K562 (cell line): ENCODE measurements around the gene B9D2. TPM values are rescaled to one million over a fixed set of nuclear protein-coding genes. Genes with fewer than 3 reads are reported as not detected.
"Not testable (repeated sequence)": the region's sequence is repeated elsewhere in the genome, so short reads cannot be mapped to it uniquely, and the experiment has no call there.

Experiments
- ATAC-seq: fragments of 200-7000 bp; cut with Tn5 transposase; 3 replicates; pipeline ENCODE4 v1.9.1; 2020; ENCODE audit warnings: moderate library complexity
- BruUV-seq: library from RNA; stranded (reverse); fragments of 400-500 nt; replicated peaks from 2 replicates; lab custom pipeline; 2021; lab: Mats Ljungman, UMichigan
- CTCF ChIA-PET: fragments of 300-600 bp; formaldehyde crosslinking; extraction: SDS; loops from one replicate; lab custom pipeline; 2021; ENCODE audit warnings: low intra/inter-chr PET ratio; lab: Yijun Ruan, JAX
- POLR2A ChIA-PET: fragments of 300-600, 350-650 bp; sonication (Branson Sonifier 250); formaldehyde crosslinking; extraction: SDS; loops from one replicate; lab custom pipeline; 2021; ENCODE audit warnings: antibody characterized with exemption, inconsistent platforms; lab: Yijun Ruan, JAX
- DNase-seq, 4 experiments: peaks; one replicate each; pipeline versions ENCODE4 v3.0.0 to v3.0.0-alpha.2; 2011 to 2018; ENCODE audit warnings: low spot score in 3 of 4, mixed read lengths in 3 of 4; ENCODE audit errors: extremely low read depth in 1 of 4
- FAIRE-seq: peaks from 2 replicates; lab custom pipeline; 2011; peaks lifted over from hg19 to GRCh38; lab: Jason Lieb, UNC
- H2AFZ ChIP-seq: 2 replicates; pipeline ENCODE4 v1.6.0; 2011; ENCODE audit warnings: low read depth, low read length, control low read depth, inconsistent platforms
- H3K27ac ChIP-seq: fragments of 200-600 bp; 3 replicates; pipeline ENCODE4 v1.8.0; 2011; ENCODE audit warnings: low read depth, mild to moderate bottlenecking, control low read depth, inconsistent platforms, low read length, moderate library complexity, mixed read lengths; ENCODE audit errors: extremely low read depth
- H3K27me3 ChIP-seq, 2 experiments: fragments of 300-600 bp in 1 of 2; 2 replicates in 1 of 2; 3 replicates in 1 of 2; pipeline versions ENCODE4 v1.6.0 to v1.8.0; 2011; ENCODE audit warnings: inconsistent platforms in 2 of 2, low read length in 2 of 2, mild to moderate bottlenecking in 1 of 2, mixed read lengths in 1 of 2, moderate library complexity in 1 of 2; ENCODE audit not compliant: control insufficient read depth in 2 of 2, insufficient read depth in 2 of 2
- H3K36me3 ChIP-seq: fragments of 300-600 bp; 3 replicates; pipeline ENCODE4 v1.8.0; 2011; ENCODE audit warnings: mild to moderate bottlenecking, low read length, inconsistent platforms; ENCODE audit not compliant: control insufficient read depth, insufficient read depth
- H3K4me1 ChIP-seq, 2 experiments: fragments of 200-600 bp in 1 of 2; replicated peaks in 1 of 2; 2 replicates in 1 of 2; 3 replicates in 1 of 2; pipeline versions ENCODE4 v1.5.1 to v1.8.0; 2011; ENCODE audit warnings: inconsistent platforms in 2 of 2, low read length in 2 of 2, mild to moderate bottlenecking in 1 of 2, mixed read lengths in 1 of 2, moderate library complexity in 1 of 2; ENCODE audit not compliant: control insufficient read depth in 2 of 2, insufficient read depth in 2 of 2
- H3K4me2 ChIP-seq: 2 replicates; pipeline ENCODE4 v1.6.1; 2011; ENCODE audit warnings: low read length, control low read depth, inconsistent platforms, mixed read lengths; ENCODE audit not compliant: insufficient read depth
- H3K4me3 ChIP-seq: fragments of 200-600 bp; sonication (generic), shearing (Covaris generic); 2 replicates; pipeline ENCODE4 v1.5.1; 2016; ENCODE audit warnings: control low read depth, inconsistent platforms
- H3K79me2 ChIP-seq: fragments of 200-600 bp; 3 replicates; pipeline ENCODE4 v1.8.0; 2011; ENCODE audit warnings: low read length, inconsistent platforms; ENCODE audit not compliant: control insufficient read depth, insufficient read depth
- H3K9ac ChIP-seq, 2 experiments: 2 replicates each; pipeline versions ENCODE4 v1.6.0 to v1.6.1; 2011; ENCODE audit warnings: low read depth in 2 of 2, low read length in 2 of 2, control low read depth in 1 of 2, inconsistent platforms in 1 of 2, mild to moderate bottlenecking in 1 of 2, mixed read lengths in 1 of 2; ENCODE audit not compliant: insufficient read depth in 1 of 2
- H3K9me1 ChIP-seq: one replicate; pipeline ENCODE4 v1.6.0; 2011; ENCODE audit warnings: inconsistent platforms, mild to moderate bottlenecking, low read length, moderate library complexity; ENCODE audit not compliant: control insufficient read depth, insufficient read depth
- H3K9me3 ChIP-seq: replicated peaks from 2 replicates; pipeline ENCODE4 v1.5.1; 2011; ENCODE audit warnings: low read depth, low read length, inconsistent platforms; ENCODE audit not compliant: control insufficient read depth, insufficient read depth
- H4K20me1 ChIP-seq: replicated peaks from 2 replicates; pipeline ENCODE4 v1.6.1; 2011; ENCODE audit warnings: low read length, inconsistent platforms, mixed read lengths; ENCODE audit not compliant: control insufficient read depth, insufficient read depth
- CTBP1 ChIP-seq: fragments of 450-650 bp; IDR thresholded peaks from 2 replicates; pipeline ENCODE4 v1.6.1; 2016; ENCODE audit warnings: borderline replicate concordance
- DPF2 ChIP-seq: fragments of 450-650 bp; IDR thresholded peaks from 2 replicates; pipeline ENCODE4 v1.6.1; 2016
- FOSL1 ChIP-seq: fragments of 200-800 bp; sonication (Bioruptor generic); conservative IDR thresholded peaks from 2 replicates; pipeline ENCODE4 v1.6.1; 2016; ENCODE audit warnings: missing genetic modification characterization, missing compliant biosample characterization
- JUN ChIP-seq, 2 experiments: sonication (generic) in 1 of 2; formaldehyde crosslinking in 1 of 2; IDR thresholded peaks; 2 replicates each; pipeline versions ENCODE4 v1.6.1 to v1.8.0; 2012 to 2022; ENCODE audit warnings: borderline replicate concordance in 2 of 2, mild to moderate bottlenecking in 2 of 2, improper control_type of control experiment in 1 of 2, low read depth in 1 of 2, low read length in 1 of 2, missing genetic modification reagents in 1 of 2
- JUND ChIP-seq, 2 experiments: IDR thresholded peaks; 2 replicates in 1 of 2; 3 replicates in 1 of 2; pipeline ENCODE4 v1.6.1; 2011; ENCODE audit warnings: borderline replicate concordance in 2 of 2, low read depth in 2 of 2, low read length in 2 of 2, improper control_type of control experiment in 1 of 2, missing biosample characterization in 1 of 2, missing genetic modification characterization in 1 of 2, missing genetic modification reagents in 1 of 2
- L3MBTL2 ChIP-seq: fragments of 450-650 bp; IDR thresholded peaks from 2 replicates; pipeline ENCODE4 v1.6.1; 2016; ENCODE audit warnings: mild to moderate bottlenecking, moderate library complexity
- PHF8 ChIP-seq: fragments of 200-600 bp; sonication (generic); IDR thresholded peaks from 2 replicates; pipeline ENCODE4 v1.6.1; 2012; ENCODE audit warnings: mixed run types, mild to moderate bottlenecking, inconsistent platforms, low read length, moderate library complexity, borderline replicate concordance
- RFX1 ChIP-seq: fragments of 450-650 bp; IDR thresholded peaks from 2 replicates; pipeline ENCODE4 v1.6.1; 2016; ENCODE audit warnings: mild to moderate bottlenecking, moderate library complexity
- SMARCE1 ChIP-seq: fragments of 450-650 bp; IDR thresholded peaks from 2 replicates; pipeline ENCODE4 v1.7.1; 2016; ENCODE audit warnings: mild to moderate bottlenecking
- TEAD1 ChIP-seq, 2 experiments: fragments of 450-650 bp in 1 of 2; sonication (generic) in 1 of 2; formaldehyde crosslinking; IDR thresholded peaks; 2 replicates each; pipeline versions ENCODE4 v1.4.0 to v1.8.0; 2020 to 2022; ENCODE audit warnings: mild to moderate bottlenecking in 2 of 2, missing genetic modification reagents in 1 of 2
- ZEB2 ChIP-seq: fragments of 450-650 bp; IDR thresholded peaks from 2 replicates; pipeline ENCODE4 v1.6.1; 2016
- ZNF384 ChIP-seq: IDR thresholded peaks from 2 replicates; pipeline ENCODE4 v1.6.1; 2012; ENCODE audit warnings: low read depth, low read length, improper control_type of control experiment
- WGBS: fragments of 100-300 bp; shearing (Covaris generic); methylation state at CpG from one replicate; pipeline ENCODE4 v1.1.6; 2016; ENCODE audit warnings: low coverage, mixed read lengths; ENCODE audit not compliant: insufficient coverage; ENCODE audit errors: missing lambda C conversion rate; 5-methylcytosine and 5-hydroxymethylcytosine counted together
- in situ Hi-C: fragments of 300-500 bp; cut with MboI; formaldehyde crosslinking; loops from 4 replicates; pipeline ENCODE4 v1.15.0; 2018; ENCODE audit warnings: inconsistent platforms, mixed read lengths
- intact Hi-C: fragments of 100-400 bp; cut with micrococcal nuclease; formaldehyde crosslinking; loops from 2 replicates; pipeline ENCODE4 v1.14.2; 2022
- polyA plus RNA-seq, 8 experiments: library from polyadenylated mRNA; depleted of rRNA in 4 of 8; stranded (reverse) in 5 of 8; unstranded in 3 of 8; fragments of >200 nt; fragmentation: Nextera tagmentation in 2 of 8; fragmentation: Illumina TruSeq in 1 of 8; extraction: Ambion mirVana in 2 of 8; extraction: Trizol in 1 of 8; gene quantifications; 2 replicates each; pipeline versions ENCODE4 v1.2.1 to v1.2.3, GENCODE V29; 2011 to 2014; ENCODE audit warnings: inconsistent platforms in 1 of 8, missing spikeins in 1 of 8
- total RNA-seq, 7 experiments: library from RNA; depleted of rRNA in 6 of 7; stranded (reverse); fragments of >200 nt in 6 of 7; fragmentation: Illumina TruSeq in 2 of 7; extraction: Trizol in 2 of 7; gene quantifications; 2 replicates each; pipeline versions ENCODE4 v1.2.1 to v1.2.3, GENCODE V29; 2011 to 2021; ENCODE audit warnings: low replicate concordance in 1 of 7
- TF ChIP-seq, protein P1 (sequence below), 2 experiments: fragments of 450-650 bp in 1 of 2; sonication (generic) in 1 of 2; formaldehyde crosslinking in 1 of 2; IDR thresholded peaks in 1 of 2; conservative IDR thresholded peaks in 1 of 2; 2 replicates each; pipeline versions ENCODE4 v1.6.1 to v1.8.1; 2016 to 2023; ENCODE audit warnings: mild to moderate bottlenecking in 2 of 2, moderate library complexity in 2 of 2, inconsistent platforms in 1 of 2, missing genetic modification reagents in 1 of 2
- TF ChIP-seq, protein P2 (sequence below): fragments of 250-450 bp; sonication (Bioruptor Pico); IDR thresholded peaks from 2 replicates; pipeline ENCODE4 v1.9.0; 2021; ENCODE audit warnings: mild to moderate bottlenecking

The B9D2 gene
- total and polyA plus RNA-seq, 9 of the 15 experiments (the other 6 are each of a cell fraction or from before 2014, with no cell fraction given), result 0.83 to 6.9 (median 2.8) TPM

DNA sequence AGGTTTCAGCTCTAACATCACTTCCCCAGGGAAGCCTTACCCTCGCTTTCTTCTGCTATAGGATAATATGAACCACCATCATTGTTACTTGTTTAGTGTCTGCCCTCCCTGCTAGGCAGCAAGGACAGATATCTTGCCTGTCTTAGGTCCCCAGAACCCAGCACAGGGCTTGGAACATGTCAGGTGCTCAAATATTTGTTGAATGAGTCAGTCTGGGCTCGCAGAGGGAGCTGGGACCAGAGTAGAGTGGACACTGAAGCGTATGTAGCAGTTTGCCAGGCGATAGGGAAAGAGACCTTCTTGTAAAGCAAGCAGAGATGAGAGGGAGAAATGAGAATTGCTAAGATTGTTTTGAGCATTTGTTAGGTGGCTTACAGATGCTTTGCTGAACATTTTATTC is 45.3 kb upstream of the B9D2 start:
- intact Hi-C loops, result no loop called here
- peak in 2 of 4 experiments; percentile 22 to 49 for DNase-seq
- TF ChIP-seq DPF2, result 0 out of 2 replicates have a peak, but pooled peaks have one; percentile 25
- peak; percentile 79 for TF ChIP-seq FOSL1
- TF ChIP-seq, protein P1, sequence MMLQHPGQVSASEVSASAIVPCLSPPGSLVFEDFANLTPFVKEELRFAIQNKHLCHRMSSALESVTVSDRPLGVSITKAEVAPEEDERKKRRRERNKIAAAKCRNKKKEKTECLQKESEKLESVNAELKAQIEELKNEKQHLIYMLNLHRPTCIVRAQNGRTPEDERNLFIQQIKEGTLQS (IDR thresholded peaks at IDR 0.05), result peak; percentile 69
- TF ChIP-seq, protein P1 (CRISPR knock-in tag; conservative IDR thresholded peaks at IDR 0.05), result no peak
- TF ChIP-seq PHF8, result no peak
- peak; percentile 87 for TF ChIP-seq JUND (IDR thresholded peaks at IDR 0.05; ENCODE audit: borderline replicate concordance, low read depth, low read length)
- TF ChIP-seq JUND (tag; IDR thresholded peaks at IDR 0.05; ENCODE audit: borderline replicate concordance, low read depth, low read length), result peak; percentile 84; the same call in 2 of the 3 replicates
- TF ChIP-seq RFX1, result no peak
- TF ChIP-seq SMARCE1, result 0 out of 2 replicates have a peak, but pooled peaks have one; percentile 14
- TF ChIP-seq, protein P2, sequence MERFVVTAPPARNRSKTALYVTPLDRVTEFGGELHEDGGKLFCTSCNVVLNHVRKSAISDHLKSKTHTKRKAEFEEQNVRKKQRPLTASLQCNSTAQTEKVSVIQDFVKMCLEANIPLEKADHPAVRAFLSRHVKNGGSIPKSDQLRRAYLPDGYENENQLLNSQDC, result no peak
- TF ChIP-seq JUN (IDR thresholded peaks at IDR 0.05; ENCODE audit: borderline replicate concordance, low read depth, low read length), result peak; percentile 59
- TF ChIP-seq JUN (CRISPR knock-in tag; IDR thresholded peaks at IDR 0.05; ENCODE audit: borderline replicate concordance), result no peak
- TF ChIP-seq ZEB2, result no peak
- no peak for TF ChIP-seq ZNF384
- TF ChIP-seq L3MBTL2, result 0 out of 2 replicates have a peak, but pooled peaks have one; percentile 34
- TF ChIP-seq TEAD1 (CRISPR knock-in tag; IDR thresholded peaks at IDR 0.05), result 0 out of 4 replicates have a peak, but pooled peaks of 1 of the 2 experiments have one; percentile 48
- peak; percentile 42; the same call in 1 of the 2 replicates for TF ChIP-seq CTBP1
- TF ChIP-seq, all 486 proteins: peak for 9
- ATAC-seq (peak; percentile 53), FAIRE-seq (peak; percentile 63)
- H3K79me2 ChIP-seq, result no peaks in the 10 kb centered on the region
- CTCF ChIA-PET, result no interaction called here
- H3K36me3 ChIP-seq, result peaks cover 20% of the 10 kb centered on the region; the same call in 1 of the 3 replicates
- no peaks in the 10 kb centered on the region for H3K9me3 ChIP-seq
- no peaks in the 10 kb centered on the region for H3K27me3 ChIP-seq
- no peak overlapping the region for H2AFZ ChIP-seq
- H3K9ac ChIP-seq, result no peak overlapping the region; a peak in 1 of 4 replicates
- H4K20me1 ChIP-seq, result no peaks in the 10 kb centered on the region
- WGBS, result 27% methylated on average over 4 of the region's 4 CpGs
- no peak overlapping the region for H3K4me3 ChIP-seq
- no TSS peak for BruUV-seq
- POLR2A ChIA-PET, result interaction anchor here (1.8 to 2.4 kb wide), 2 partner anchors 11 to 19 kb away, joined by 6 to 11 read pairs; partner anchors contain the start of gene B3GNT8
- no peaks in the 10 kb centered on the region for H3K9me1 ChIP-seq
- H3K27ac ChIP-seq, result 0 out of 3 replicates have a peak overlapping the region, but pooled peaks have one; percentile 25
- H3K4me2 ChIP-seq, result peak overlapping the region; percentile 16; the same call in 1 of the 2 replicates
- peaks cover 7 to 12% of the 10 kb centered on the region in 2 experiments; a peak in 4 of 5 replicates for H3K4me1 ChIP-seq
- in situ Hi-C loops, result no loop called here

DNA sequence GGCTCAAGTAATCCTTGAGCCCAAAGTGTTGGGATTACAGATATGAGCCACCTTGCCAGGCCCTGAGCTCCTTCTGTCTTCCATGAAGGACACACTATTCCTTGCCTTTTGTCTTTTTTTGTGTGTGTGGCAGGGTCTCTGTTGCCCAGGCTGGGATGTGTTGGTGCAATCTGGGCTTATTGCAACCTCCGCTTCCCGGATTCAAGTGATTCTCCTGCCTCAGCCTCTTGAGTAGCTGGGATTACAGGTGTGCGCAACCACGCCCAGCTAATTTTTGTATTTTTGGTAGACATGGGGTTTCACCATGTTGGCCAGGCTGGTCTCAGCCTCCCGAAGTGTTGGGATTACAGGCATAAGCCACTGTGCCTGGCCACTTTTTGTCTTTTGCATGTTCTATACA is 44.9 kb upstream of the B9D2 start:
- Histone ChIP-seq H3K4me1 (peaks cover 7 to 12% of the 10 kb centered on the region in 2 experiments; a peak in 4 of 5 replicates), H3K36me3 (peaks cover 15% of the 10 kb centered on the region; the same call in 1 of the 3 replicates)
- H3K4me2 ChIP-seq, H3K79me2 ChIP-seq, H3K9ac ChIP-seq, H2AFZ ChIP-seq, H3K9me3 ChIP-seq, BruUV-seq, DNase-seq, H3K9me1 ChIP-seq, CTCF ChIA-PET, H4K20me1 ChIP-seq, ATAC-seq, H3K27ac ChIP-seq, H3K4me3 ChIP-seq, intact Hi-C loops, in situ Hi-C loops, FAIRE-seq, H3K27me3 ChIP-seq: not testable (repeated sequence)
- POLR2A ChIA-PET, result interaction anchor here (0.6 to 2.4 kb wide), 4 partner anchors 10 to 164 kb away, joined by 3 to 12 read pairs (median 8); partner anchors contain the start of genes B3GNT8 and BCKDHA
- WGBS, result 74% methylated on average over 5 of the region's 5 CpGs
